Measurements from ENCODE around the gene LIME1. TPM values are rescaled to one million over a fixed set of nuclear protein-coding genes. Genes with fewer than 3 reads are reported as not detected.

The LIME1 gene
- total RNA-seq, 2 experiments from 2014 or later = 75.6 to 76.4 TPM

DNA sequence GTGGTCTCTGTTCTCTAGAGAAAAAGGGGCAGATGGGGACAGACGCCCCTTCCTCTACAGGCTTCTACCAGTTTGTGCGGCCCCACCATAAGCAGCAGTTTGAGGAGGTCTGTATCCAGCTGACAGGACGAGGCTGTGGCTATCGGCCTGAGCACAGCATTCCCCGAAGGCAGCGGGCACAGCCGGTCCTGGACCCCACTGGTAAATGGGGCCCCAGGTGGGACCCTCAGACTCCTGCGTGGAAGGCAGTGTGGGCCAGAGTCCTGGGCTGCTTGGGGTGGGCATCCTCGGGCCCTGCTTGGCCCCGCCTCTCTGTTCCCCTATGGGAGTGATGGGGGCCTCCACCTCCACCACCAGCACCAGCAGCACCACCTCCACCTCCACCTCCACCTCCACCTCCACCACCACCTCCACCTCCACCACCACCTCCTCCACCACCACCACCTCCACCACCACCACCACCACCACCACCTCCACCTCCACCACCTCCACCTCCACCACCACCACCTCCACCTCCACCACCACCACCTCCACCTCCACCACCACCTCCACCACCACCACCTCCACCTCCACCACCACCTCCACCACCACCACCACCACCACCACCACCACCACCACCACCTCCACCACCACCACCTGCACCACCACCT is 43.3 kb upstream of the LIME1 start:
- Histone ChIP-seq H3K4me1 (ENCODE audit: insufficient read depth, low read length, poor library complexity, severe bottlenecking) (no peaks in the 10 kb centered on the region), H3K4me3 (ENCODE audit: low read depth, low read length, poor library complexity, severe bottlenecking) (no peak overlapping the region), H3K36me3 (ENCODE audit: insufficient read depth, low read length) (peaks cover 26% of the 10 kb centered on the region), H3K79me2 (ENCODE audit: insufficient read depth, low read depth, low read length) (no peaks in the 10 kb centered on the region), H3K9me2 (ENCODE audit: insufficient read depth, low read length) (no peaks in the 10 kb centered on the region), H3K9me3 (ENCODE audit: low read length) (no peaks in the 10 kb centered on the region), H4K20me1 (ENCODE audit: insufficient read depth, low read length) (no peaks in the 10 kb centered on the region), H3K4me2 (ENCODE audit: low read length) (no peak overlapping the region), H2AFZ (ENCODE audit: low read length) (no peak overlapping the region), H3K27ac (ENCODE audit: low read depth, low read length, poor library complexity, severe bottlenecking) (no peak overlapping the region)
- TF ChIP-seq EZH2phosphoT487 (IDR thresholded peaks at IDR 0.05; ENCODE audit: borderline replicate concordance, low read depth, low read length) = no peak
- TF ChIP-seq, protein P1, sequence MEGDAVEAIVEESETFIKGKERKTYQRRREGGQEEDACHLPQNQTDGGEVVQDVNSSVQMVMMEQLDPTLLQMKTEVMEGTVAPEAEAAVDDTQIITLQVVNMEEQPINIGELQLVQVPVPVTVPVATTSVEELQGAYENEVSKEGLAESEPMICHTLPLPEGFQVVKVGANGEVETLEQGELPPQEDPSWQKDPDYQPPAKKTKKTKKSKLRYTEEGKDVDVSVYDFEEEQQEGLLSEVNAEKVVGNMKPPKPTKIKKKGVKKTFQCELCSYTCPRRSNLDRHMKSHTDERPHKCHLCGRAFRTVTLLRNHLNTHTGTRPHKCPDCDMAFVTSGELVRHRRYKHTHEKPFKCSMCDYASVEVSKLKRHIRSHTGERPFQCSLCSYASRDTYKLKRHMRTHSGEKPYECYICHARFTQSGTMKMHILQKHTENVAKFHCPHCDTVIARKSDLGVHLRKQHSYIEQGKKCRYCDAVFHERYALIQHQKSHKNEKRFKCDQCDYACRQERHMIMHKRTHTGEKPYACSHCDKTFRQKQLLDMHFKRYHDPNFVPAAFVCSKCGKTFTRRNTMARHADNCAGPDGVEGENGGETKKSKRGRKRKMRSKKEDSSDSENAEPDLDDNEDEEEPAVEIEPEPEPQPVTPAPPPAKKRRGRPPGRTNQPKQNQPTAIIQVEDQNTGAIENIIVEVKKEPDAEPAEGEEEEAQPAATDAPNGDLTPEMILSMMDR (conservative IDR thresholded peaks at IDR 0.05; ENCODE audit: low read length) = no peak
- intact Hi-C loops (cut with micrococcal nuclease; ENCODE audit: unreplicated experiment) = no loop called here
- no peak for DNase-seq (ENCODE audit: low spot score)
- ChIA-PET POLR2A (interaction anchor here (1.0 kb wide), 1 partner anchor 171 kb away, joined by 4 read pairs; no protein-coding TSS in a partner anchor), CTCF (ENCODE audit: unreplicated experiment) (no interaction called here)
- BruUV-seq (replicated peaks) = no TSS peak

DNA sequence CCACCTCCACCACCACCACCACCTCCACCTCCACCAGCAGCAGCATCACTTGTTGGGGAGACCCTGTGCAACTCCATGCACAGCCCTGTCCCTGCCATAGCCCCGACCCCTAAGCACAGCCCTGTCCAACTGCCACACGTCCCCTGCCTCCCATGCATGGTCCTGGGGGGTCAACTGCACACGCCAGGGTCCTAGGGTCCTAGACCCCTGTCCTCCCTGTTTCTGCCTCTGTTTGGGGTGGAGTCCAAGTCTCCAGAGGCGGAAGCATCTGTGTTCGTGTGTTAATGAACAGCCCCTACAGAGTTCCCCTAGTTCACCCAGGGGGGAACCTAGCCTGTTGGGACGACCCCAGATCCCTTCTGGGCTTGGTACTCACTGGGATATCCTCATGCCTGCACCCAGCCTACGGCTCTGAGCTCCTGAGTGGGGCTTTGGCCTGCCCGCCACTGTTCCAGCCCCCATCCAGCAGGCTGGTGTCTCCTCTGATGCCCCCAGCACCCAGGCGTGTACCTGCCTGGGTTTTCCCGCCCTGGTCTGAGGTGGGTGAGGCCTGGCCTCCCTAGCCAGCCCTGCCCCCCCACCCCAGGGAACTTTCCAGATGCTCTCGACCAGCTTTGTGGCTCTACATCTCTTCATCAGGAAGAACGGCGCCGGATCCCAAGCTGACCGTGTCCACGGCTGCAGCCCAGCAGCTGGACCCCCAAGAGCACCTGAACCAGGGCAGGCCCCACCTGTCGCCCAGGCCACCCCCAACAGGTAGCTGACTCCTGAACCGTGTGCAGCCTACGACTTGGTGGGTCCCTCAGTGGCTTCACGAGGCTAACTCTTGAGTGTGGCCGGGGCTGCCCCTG is 42.5 kb upstream of the LIME1 start:
- no peak overlapping the region for H2AFZ ChIP-seq (ENCODE audit: low read length)
- peaks cover 26% of the 10 kb centered on the region for H3K36me3 ChIP-seq (ENCODE audit: insufficient read depth, low read length)
- no peak overlapping the region for H3K4me3 ChIP-seq (ENCODE audit: low read depth, low read length, poor library complexity, severe bottlenecking)
- TF ChIP-seq EZH2phosphoT487 (IDR thresholded peaks at IDR 0.05; ENCODE audit: borderline replicate concordance, low read depth, low read length) = no peak
- TF ChIP-seq, protein P1 (conservative IDR thresholded peaks at IDR 0.05; ENCODE audit: low read length) = no peak
- no peaks in the 10 kb centered on the region for H4K20me1 ChIP-seq (ENCODE audit: insufficient read depth, low read length)
- intact Hi-C loops (cut with micrococcal nuclease; ENCODE audit: unreplicated experiment) = no loop called here
- no peaks in the 10 kb centered on the region for H3K79me2 ChIP-seq (ENCODE audit: insufficient read depth, low read depth, low read length)
- H3K4me1 ChIP-seq (ENCODE audit: insufficient read depth, low read length, poor library complexity, severe bottlenecking) = peaks cover 1% of the 10 kb centered on the region
- H3K9me3 ChIP-seq (ENCODE audit: low read length) = no peaks in the 10 kb centered on the region
- ChIA-PET CTCF (ENCODE audit: unreplicated experiment) (interaction anchor here (0.5 kb wide), 1 partner anchor 32 kb away, joined by 4 read pairs; no protein-coding TSS in a partner anchor), POLR2A (interaction anchor here (1.0 kb wide), 1 partner anchor 170 kb away, joined by 4 read pairs; no protein-coding TSS in a partner anchor)
- BruUV-seq (replicated peaks) = no TSS peak
- DNase-seq (ENCODE audit: low spot score) = no peak
- no peak overlapping the region for H3K27ac ChIP-seq (ENCODE audit: low read depth, low read length, poor library complexity, severe bottlenecking)
- no peak overlapping the region for H3K4me2 ChIP-seq (ENCODE audit: low read length)
- no peaks in the 10 kb centered on the region for H3K9me2 ChIP-seq (ENCODE audit: insufficient read depth, low read length)

Data from OCI-LY7 (cell line).